22Rv1 (cell line): Measurements from ENCODE around the gene TNFRSF19.
A peak's percentile ranks its signal among the peaks of the same experiment; 100 is the strongest.

ENCODE experiments used
- H3K27ac ChIP-seq: fragments of 450-650 bp; 2 replicates; pipeline ENCODE4 v1.5.1; 2017
- ZFX ChIP-seq: fragments of 450-650 bp; IDR thresholded peaks from 2 replicates; pipeline ENCODE4 v1.6.1; 2017; ENCODE audit warnings: antibody characterized with exemption, borderline replicate concordance
- TF ChIP-seq, protein P1 (sequence below): fragments of 450-650 bp; IDR thresholded peaks from 2 replicates; pipeline ENCODE4 v1.5.1; 2017; ENCODE audit warnings: mild to moderate bottlenecking

Gene TNFRSF19

DNA sequence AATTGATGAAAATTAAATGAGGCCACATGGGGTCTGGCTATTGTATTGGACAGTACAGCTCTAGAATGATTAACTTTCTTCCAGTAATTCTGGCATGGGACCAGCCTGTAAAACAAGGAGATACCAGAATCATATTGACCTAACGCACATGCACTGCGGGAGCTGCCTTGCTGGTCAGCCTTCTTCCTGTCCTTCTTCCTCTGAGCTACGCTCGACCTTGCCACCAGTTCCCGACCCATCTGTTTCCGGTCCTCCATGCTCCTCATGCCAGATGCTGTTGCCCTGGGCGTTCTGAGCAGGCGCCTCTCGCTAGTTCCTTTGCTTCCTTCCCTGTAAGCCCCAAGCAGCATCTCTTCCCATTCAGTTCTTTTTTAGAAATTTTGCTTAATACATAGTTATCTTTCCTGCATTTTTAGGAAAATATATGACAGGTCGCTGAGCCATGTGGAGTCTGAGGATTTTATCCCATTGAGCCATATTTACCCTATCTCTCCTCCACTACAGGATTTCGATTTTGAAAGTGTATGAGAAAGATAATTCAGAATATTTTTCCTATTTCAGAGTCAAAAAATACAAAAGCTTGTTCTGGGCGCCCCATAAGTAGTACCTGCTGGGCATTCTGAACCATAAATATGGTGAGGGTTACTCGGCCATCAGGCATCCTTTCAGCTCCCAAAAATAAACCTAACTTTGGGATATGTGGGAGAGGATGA is 38.6 kb downstream of the TNFRSF19 start:
- TF ChIP-seq, protein P1, sequence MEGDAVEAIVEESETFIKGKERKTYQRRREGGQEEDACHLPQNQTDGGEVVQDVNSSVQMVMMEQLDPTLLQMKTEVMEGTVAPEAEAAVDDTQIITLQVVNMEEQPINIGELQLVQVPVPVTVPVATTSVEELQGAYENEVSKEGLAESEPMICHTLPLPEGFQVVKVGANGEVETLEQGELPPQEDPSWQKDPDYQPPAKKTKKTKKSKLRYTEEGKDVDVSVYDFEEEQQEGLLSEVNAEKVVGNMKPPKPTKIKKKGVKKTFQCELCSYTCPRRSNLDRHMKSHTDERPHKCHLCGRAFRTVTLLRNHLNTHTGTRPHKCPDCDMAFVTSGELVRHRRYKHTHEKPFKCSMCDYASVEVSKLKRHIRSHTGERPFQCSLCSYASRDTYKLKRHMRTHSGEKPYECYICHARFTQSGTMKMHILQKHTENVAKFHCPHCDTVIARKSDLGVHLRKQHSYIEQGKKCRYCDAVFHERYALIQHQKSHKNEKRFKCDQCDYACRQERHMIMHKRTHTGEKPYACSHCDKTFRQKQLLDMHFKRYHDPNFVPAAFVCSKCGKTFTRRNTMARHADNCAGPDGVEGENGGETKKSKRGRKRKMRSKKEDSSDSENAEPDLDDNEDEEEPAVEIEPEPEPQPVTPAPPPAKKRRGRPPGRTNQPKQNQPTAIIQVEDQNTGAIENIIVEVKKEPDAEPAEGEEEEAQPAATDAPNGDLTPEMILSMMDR: no peak
- TF ChIP-seq ZFX: no peak
- H3K27ac ChIP-seq: peak overlapping the region; percentile 17; the same call in 1 of the 2 replicates

DNA sequence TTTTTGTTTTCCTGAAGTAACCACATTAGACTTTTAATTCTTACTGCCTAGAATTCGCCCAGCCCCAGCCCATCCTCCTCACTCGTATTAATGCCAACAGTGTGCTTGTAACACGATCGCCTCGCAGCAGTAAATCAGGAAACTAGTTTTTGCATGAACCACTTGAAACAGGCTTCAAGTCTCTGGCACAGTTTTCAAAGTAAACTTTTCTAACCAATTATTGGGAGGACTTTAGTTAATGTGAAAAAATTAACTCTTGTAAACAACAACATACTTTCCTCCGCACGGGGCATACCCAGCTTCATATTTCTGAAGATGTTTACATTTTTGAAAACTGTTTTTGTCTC is 39.2 kb downstream of the TNFRSF19 start:
- no peak overlapping the region; the same call in 1 of the 2 replicates for H3K27ac ChIP-seq
- TF ChIP-seq, protein P1: no peak
- TF ChIP-seq ZFX: no peak

DNA sequence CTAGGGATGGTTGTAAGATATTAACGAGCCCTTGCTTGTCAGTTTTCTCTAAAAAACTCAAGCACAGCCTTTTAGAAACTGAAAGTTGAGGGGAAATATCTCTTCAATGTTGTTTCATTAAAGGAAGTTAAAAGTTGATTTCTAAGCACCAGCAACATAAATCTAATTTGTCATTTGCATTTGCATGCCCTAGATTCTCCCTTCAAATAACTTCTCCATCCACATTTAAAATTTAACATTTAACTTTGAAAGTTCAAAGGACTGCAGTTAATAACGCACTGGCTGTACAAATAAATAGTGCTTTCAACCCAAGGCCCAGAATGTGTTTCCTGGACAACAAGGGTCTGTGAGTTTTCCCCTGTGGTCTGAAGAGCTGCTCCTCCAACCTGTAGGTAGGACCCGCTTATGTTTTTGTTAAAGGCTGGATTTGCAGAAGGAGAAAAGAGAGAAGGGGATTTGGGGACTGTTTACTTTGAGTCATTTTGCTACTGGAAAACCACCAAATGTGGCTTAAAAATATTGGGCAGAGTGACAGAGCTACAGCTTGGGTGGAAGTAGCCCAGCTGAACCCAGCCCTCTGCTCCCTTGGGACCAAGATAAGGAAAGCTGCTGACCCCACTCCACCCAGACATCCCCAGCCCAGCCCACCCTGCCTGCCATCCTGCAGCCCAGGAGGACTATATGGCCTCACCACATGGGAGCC is 39.8 kb downstream of the TNFRSF19 start:
- no peak overlapping the region for H3K27ac ChIP-seq
- TF ChIP-seq, protein P1: no peak
- TF ChIP-seq ZFX: no peak

DNA sequence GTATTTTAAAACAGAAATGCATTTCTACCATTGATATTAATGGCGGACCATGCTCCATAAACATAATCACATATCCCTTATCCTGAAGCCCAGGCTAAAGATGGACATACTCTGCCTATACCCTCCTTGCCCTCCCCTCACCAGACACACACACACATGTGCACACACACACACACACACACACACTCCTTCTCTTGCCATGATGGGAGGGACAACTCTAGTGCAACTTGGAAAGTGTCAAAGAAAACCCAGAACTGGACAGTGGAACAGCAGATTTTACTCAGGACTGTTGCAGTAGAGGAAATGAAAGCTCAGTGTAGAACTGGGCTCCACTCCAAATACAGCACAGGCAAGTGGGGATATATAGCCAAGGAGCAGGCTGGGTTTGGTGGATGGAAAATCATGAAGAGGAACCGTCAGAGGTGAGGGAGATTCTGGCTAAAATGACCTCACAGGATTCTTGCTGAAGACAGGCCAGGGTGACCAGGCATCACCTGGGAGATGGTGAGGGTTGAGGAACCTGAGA is 40.8 kb downstream of the TNFRSF19 start:
- TF ChIP-seq, protein P1: no peak
- no peak for TF ChIP-seq ZFX
- H3K27ac ChIP-seq: no peak overlapping the region

DNA sequence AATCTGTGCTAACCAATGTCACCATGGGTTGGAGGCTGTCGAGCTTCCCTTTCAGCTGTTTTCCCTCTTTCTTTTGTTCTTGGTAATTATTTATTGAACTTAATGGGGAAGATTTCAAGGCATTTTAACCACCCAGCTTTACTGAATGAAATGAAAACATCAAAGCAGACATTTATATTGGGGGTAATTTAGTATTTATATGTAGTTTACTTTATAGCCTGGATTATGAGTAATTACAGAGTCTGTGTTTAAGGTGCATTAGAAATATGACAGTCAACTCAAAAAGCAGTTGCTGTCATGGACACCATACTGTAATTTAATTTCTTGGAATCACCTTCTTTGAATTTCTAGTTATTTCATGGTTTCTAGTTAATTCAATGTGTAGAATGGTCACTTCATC is 42.0 kb downstream of the TNFRSF19 start:
- no peak overlapping the region for H3K27ac ChIP-seq
- TF ChIP-seq ZFX: no peak
- TF ChIP-seq, protein P1: no peak

DNA sequence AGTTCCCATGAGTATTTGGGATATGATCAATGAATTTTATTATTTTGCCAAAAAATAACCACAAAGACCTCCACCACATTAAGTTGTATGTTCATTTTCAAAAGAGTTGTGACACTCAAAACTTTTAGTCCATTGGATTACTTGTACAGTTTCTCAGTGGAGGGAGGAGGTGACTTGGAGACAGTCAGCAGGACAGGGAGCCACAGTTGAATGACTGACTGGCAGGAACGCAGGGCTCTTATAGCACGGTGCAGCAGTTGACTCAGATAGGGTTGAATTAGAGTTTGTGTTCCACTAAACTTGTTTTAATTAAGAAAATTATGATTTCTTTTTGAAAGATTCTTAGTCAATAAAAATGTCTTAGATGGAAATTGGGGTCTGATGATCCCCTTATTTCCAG is 42.5 kb downstream of the TNFRSF19 start:
- TF ChIP-seq, protein P1: no peak
- no peak for TF ChIP-seq ZFX
- no peak overlapping the region for H3K27ac ChIP-seq

DNA sequence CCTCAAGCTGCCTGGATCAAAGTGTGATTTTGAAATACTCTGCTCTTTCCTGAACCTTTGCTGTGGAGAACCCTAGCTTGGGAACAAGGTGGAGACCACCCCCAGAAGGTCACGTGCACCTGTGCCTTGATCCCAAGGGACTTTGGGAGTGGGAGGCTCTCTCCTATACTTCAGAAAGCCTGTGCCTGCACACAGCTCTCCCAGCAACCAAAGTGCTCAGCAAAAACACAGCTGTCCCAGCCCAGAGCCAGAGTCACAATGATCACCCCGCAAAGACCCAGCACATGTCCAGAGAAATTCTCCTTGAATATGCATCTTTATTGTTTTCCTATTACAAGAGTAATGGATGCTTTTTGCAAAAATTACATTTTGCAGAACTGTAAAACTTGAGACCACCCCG is 43.4 kb downstream of the TNFRSF19 start:
- no peak overlapping the region for H3K27ac ChIP-seq
- TF ChIP-seq, protein P1: no peak
- TF ChIP-seq ZFX: no peak
